A549 treated with GW870086 at 1 μM for 4 hours (cell line): ENCODE data around the gene ARHGAP15. TPM values are rescaled to one million over a fixed set of nuclear protein-coding genes. Genes with fewer than 3 reads are reported as not detected.

Experiments
- total RNA-seq: library from RNA; stranded (reverse); fragments of 200-300 nt; extraction: Qiagen RNA extraction; gene quantifications from 5 replicates; pipeline ENCODE4 v1.2.3, GENCODE V29; 2022; ENCODE audit warnings: low read depth

ARHGAP15 gene
- total RNA-seq = 0.25 TPM in 1 of 5 replicates, not detected in the others

DNA sequence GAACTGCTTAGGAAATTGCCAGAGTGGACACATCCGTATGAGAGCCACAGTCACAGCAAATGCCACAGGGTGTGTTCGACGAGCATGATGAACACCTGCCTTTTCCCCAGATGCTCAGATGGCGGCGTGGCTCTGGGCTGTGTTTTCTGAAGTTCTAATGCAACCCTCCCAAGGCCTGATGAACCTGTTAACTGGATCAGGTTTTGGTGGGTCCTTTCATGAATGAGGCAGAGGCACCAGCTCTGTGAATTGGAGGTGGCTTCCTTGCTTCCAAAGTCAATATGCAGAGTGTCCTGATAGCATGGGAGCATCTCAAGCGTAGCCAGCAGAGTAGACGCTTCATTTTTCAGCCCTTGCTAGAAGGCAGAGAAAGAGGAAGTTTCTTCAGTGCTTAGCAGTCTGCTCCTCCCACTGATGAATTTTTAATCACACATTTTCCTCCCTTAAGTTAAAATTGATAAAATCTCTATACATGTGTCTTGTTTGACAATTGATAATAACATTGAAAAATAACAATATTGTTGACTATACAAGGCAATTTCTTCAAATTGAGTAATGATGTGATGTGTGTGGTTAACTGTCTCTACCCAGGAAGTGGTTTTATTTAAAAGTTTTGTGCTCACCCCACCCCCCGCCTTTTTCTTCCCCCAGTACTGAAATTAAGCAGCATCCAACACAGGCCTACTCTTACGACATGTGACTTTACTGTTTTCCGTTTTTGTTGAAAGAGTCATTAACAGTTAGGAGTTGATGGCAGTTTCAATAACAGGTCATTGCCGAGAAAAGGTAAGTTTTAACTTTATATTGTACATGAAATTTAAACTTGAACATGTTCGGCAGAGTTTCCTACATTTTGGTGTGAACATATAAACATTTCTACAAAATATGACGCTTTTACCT, at the start of gene ARHGAP15:
TSS of gene ARHGAP15 (plus strand) at position 739 of the 900 bp plus-strand sequence.

